Upper lobe of left lung (tissue), 4 donors: ENCODE measurements around the gene SEMA3G.

Experiments
- POLR2AphosphoS5 ChIP-seq, 2 donors: sonication (generic); formaldehyde crosslinking; IDR thresholded peaks; one replicate each; pipeline ENCODE4 v1.5.1; 2017; ENCODE audit warnings: antibody characterized with exemption in 2 of 2
- TF ChIP-seq, protein P1 (sequence below), 6 experiments: fragments of 450-650 bp in 4 of 6; fragments of 200-600 bp in 2 of 6; sonication (generic) in 2 of 6; IDR thresholded peaks; one replicate each; pipeline ENCODE4 v1.5.1; 2016 to 2019; ENCODE audit warnings: antibody characterized with exemption in 6 of 6

DNA sequence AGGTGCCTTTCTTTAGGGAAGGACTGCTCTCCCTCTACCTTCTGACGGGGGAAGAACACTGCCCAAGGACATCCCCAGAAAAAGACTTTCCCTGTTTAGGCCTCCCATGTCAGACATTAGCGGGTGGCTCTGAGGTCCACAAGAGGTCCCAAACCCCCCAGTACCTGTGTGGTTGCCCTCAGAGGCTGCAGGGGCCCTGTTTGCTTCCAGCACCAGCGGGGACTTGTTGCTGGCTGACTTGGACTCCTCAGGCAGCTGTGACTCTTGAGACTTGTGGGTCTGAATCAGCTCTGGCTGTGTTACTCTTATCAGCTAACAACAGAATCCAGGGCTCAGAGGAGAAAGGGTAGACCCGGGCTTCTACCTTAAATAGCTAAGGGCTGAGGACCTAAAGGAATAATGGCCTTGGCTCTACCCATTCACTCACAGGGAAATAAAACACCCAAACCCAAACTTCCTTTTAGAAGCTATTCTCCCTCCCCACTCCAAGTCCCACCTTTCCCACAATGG lies 39.2 kb downstream of the SEMA3G start:
- TF ChIP-seq, protein P1, sequence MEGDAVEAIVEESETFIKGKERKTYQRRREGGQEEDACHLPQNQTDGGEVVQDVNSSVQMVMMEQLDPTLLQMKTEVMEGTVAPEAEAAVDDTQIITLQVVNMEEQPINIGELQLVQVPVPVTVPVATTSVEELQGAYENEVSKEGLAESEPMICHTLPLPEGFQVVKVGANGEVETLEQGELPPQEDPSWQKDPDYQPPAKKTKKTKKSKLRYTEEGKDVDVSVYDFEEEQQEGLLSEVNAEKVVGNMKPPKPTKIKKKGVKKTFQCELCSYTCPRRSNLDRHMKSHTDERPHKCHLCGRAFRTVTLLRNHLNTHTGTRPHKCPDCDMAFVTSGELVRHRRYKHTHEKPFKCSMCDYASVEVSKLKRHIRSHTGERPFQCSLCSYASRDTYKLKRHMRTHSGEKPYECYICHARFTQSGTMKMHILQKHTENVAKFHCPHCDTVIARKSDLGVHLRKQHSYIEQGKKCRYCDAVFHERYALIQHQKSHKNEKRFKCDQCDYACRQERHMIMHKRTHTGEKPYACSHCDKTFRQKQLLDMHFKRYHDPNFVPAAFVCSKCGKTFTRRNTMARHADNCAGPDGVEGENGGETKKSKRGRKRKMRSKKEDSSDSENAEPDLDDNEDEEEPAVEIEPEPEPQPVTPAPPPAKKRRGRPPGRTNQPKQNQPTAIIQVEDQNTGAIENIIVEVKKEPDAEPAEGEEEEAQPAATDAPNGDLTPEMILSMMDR (IDR thresholded peaks at IDR 0.05): no peak
- no peak for TF ChIP-seq POLR2AphosphoS5 (IDR thresholded peaks at IDR 0.05)
